OCI-LY3 (cell line): ENCODE measurements around the gene MAST2.

Experiments
- H2AFZ ChIP-seq: fragments of 200-600, 300-600 bp; shearing (Covaris generic); 2 replicates; pipeline ENCODE4 v1.6.0; 2014; ENCODE audit warnings: antibody characterized with exemption, low read depth, low read length
- H3K27ac ChIP-seq: fragments of 200-600, 300-600 bp; sonication (generic); 2 replicates; pipeline ENCODE4 v1.5.1; 2014; ENCODE audit warnings: mild to moderate bottlenecking, low read length, moderate library complexity, mixed read lengths
- H3K27me3 ChIP-seq: fragments of 200-600, 300-600 bp; sonication (generic); 2 replicates; pipeline ENCODE4 v1.6.1; 2014; ENCODE audit warnings: low read depth, low read length, mixed read lengths
- H3K36me3 ChIP-seq: fragments of 200-600, 300-600 bp; sonication (generic); replicated peaks from 2 replicates; pipeline ENCODE3; 2014; ENCODE audit warnings: low read depth, low read length, mixed read lengths
- H3K4me1 ChIP-seq: fragments of 300-600, 200-600 bp; sonication (generic); 2 replicates; pipeline ENCODE4 v1.6.1; 2014; ENCODE audit warnings: low read length, mixed read lengths
- H3K4me2 ChIP-seq: fragments of 200-600, 300-600 bp; sonication (generic); 2 replicates; pipeline ENCODE4 v1.6.1; 2014; ENCODE audit warnings: low read length, mixed read lengths
- H3K4me3 ChIP-seq: fragments of 300-600, 200-600 bp; sonication (generic); 2 replicates; pipeline ENCODE4 v1.5.1; 2014; ENCODE audit warnings: antibody characterized with exemption, mild to moderate bottlenecking, low read length, moderate library complexity
- H3K79me2 ChIP-seq: fragments of 300-600, 200-600 bp; shearing (Covaris generic); 2 replicates; pipeline ENCODE4 v1.6.1; 2014; ENCODE audit warnings: mild to moderate bottlenecking, low read length, mixed read lengths
- H3K9ac ChIP-seq: fragments of 300-600, 200-600 bp; shearing (Covaris generic); 2 replicates; pipeline ENCODE4 v1.6.0; 2014; ENCODE audit warnings: mild to moderate bottlenecking, low read length, moderate library complexity
- H3K9me3 ChIP-seq: fragments of 200-600, 300-600 bp; shearing (Covaris generic); 2 replicates; pipeline ENCODE4 v1.6.1; 2014; ENCODE audit warnings: low read length, mixed read lengths; ENCODE audit not compliant: insufficient read depth
- H4K20me1 ChIP-seq: fragments of 200-600, 300-600 bp; sonication (generic); 2 replicates; pipeline ENCODE4 v1.6.1; 2016; ENCODE audit warnings: low read length, mixed read lengths; ENCODE audit not compliant: insufficient read depth
- EZH2phosphoT487 ChIP-seq: fragments of 200-600 bp; shearing (Covaris generic); IDR thresholded peaks from 2 replicates; pipeline ENCODE4 v1.6.1; 2018; ENCODE audit warnings: antibody characterized with exemption, mixed run types, low read depth
- TF ChIP-seq, protein P1 (sequence below): fragments of 200-600, 300-600 bp; sonication (generic); IDR thresholded peaks from 2 replicates; pipeline ENCODE4 v1.5.1; 2014; ENCODE audit warnings: antibody characterized with exemption, low read length, low read depth

MAST2 gene

DNA sequence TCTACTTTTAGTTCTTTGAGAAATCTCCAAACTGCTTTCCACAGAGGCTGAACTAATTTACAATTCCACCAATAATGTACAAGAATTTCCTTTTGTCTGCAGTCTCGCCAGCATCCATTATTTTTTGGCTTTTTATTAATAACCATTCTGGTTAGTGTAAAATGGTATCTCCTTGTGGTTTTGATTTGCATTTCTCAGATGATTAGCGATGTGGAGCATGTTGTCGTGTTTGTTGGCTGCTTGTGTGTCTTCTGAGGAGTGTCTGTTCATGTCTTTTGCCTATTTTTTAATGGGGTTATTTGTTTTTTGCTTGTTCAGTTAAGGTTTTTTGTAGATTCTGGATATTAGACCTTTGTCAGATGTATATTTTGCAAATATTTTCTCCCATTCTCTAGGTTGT lies 131.5 kb downstream of the MAST2 start:
- Histone ChIP-seq H3K36me3 (no peaks in the 10 kb centered on the region), H4K20me1 (no peaks in the 10 kb centered on the region), H3K27me3 (no peaks in the 10 kb centered on the region), H3K9ac (no peak overlapping the region), H3K9me3 (no peaks in the 10 kb centered on the region), H3K4me2 (no peak overlapping the region), H3K27ac (no peak overlapping the region), H3K79me2 (no peaks in the 10 kb centered on the region), H3K4me1 (no peaks in the 10 kb centered on the region), H2AFZ (no peak overlapping the region), H3K4me3 (no peak overlapping the region)
- TF ChIP-seq, protein P1, sequence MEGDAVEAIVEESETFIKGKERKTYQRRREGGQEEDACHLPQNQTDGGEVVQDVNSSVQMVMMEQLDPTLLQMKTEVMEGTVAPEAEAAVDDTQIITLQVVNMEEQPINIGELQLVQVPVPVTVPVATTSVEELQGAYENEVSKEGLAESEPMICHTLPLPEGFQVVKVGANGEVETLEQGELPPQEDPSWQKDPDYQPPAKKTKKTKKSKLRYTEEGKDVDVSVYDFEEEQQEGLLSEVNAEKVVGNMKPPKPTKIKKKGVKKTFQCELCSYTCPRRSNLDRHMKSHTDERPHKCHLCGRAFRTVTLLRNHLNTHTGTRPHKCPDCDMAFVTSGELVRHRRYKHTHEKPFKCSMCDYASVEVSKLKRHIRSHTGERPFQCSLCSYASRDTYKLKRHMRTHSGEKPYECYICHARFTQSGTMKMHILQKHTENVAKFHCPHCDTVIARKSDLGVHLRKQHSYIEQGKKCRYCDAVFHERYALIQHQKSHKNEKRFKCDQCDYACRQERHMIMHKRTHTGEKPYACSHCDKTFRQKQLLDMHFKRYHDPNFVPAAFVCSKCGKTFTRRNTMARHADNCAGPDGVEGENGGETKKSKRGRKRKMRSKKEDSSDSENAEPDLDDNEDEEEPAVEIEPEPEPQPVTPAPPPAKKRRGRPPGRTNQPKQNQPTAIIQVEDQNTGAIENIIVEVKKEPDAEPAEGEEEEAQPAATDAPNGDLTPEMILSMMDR, result no peak
- no peak for TF ChIP-seq EZH2phosphoT487

- H3K79me2 ChIP-seq, result no peaks in the 10 kb centered on the region
- no peak overlapping the region for H3K27ac ChIP-seq
- TF ChIP-seq, protein P1, result no peak
- no peak for TF ChIP-seq EZH2phosphoT487
Measured at GRCh38 chr1:45938029-45938428, 134.6 kb downstream of the MAST2 start.

GRCh38 chr1:45942411-45942810 lies 139.0 kb downstream of the MAST2 start:
- Histone ChIP-seq H3K36me3 (no peaks in the 10 kb centered on the region), H3K27me3 (no peaks in the 10 kb centered on the region), H3K9ac (no peak overlapping the region), H3K27ac (no peak overlapping the region), H3K4me1 (no peaks in the 10 kb centered on the region), H4K20me1 (no peaks in the 10 kb centered on the region), H3K4me2 (no peak overlapping the region), H2AFZ (no peak overlapping the region), H3K4me3 (no peak overlapping the region), H3K79me2 (no peaks in the 10 kb centered on the region), H3K9me3 (no peaks in the 10 kb centered on the region)
- TF ChIP-seq, protein P1, result no peak
- no peak for TF ChIP-seq EZH2phosphoT487

More at GRCh38 chr1:45938029-45938428, 134.6 kb downstream of the MAST2 start:
- Histone ChIP-seq H4K20me1 (no peaks in the 10 kb centered on the region), H2AFZ (no peak overlapping the region), H3K36me3 (no peaks in the 10 kb centered on the region), H3K4me2 (no peak overlapping the region), H3K4me3 (no peak overlapping the region), H3K9ac (no peak overlapping the region), H3K27me3 (no peaks in the 10 kb centered on the region), H3K4me1 (no peaks in the 10 kb centered on the region), H3K9me3 (no peaks in the 10 kb centered on the region)

DNA sequence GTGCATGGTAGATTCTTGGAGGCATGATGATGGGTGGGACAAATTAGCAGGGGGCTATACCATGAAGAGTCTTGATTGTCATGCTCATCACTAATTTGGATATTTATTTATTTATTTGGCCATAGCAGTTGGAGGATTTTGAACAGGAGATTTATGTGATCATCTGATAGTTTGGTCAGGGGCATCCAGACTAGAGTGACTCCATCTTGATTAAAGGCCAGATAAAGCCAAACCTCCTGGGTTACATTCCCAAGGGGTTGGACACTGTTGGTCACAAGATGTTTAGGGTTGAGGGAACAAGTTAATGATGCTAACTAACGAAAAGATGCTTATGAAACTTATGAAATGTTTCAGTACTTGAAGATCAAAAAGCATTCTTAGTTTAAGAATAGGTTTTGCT lies 139.8 kb downstream of the MAST2 start:
- H3K79me2 ChIP-seq, result no peaks in the 10 kb centered on the region
- H3K4me1 ChIP-seq, result no peaks in the 10 kb centered on the region
- H3K9me3 ChIP-seq, result no peaks in the 10 kb centered on the region
- H3K4me3 ChIP-seq, result no peak overlapping the region
- TF ChIP-seq, protein P1, result no peak
- TF ChIP-seq EZH2phosphoT487, result no peak
- H2AFZ ChIP-seq, result no peak overlapping the region
- H3K27me3 ChIP-seq, result no peaks in the 10 kb centered on the region
- no peaks in the 10 kb centered on the region for H4K20me1 ChIP-seq
- no peak overlapping the region for H3K4me2 ChIP-seq
- no peaks in the 10 kb centered on the region for H3K36me3 ChIP-seq
- H3K27ac ChIP-seq, result no peak overlapping the region
- no peak overlapping the region for H3K9ac ChIP-seq
